ENCODE results near the gene POLA1. TPM values are rescaled to one million over a fixed set of nuclear protein-coding genes. Genes with fewer than 3 reads are reported as not detected.
A peak's percentile ranks its signal among the peaks of the same experiment; 100 is the strongest.
"Not testable (repeated sequence)": the region's sequence is repeated elsewhere in the genome, so short reads cannot be mapped to it uniquely, and the experiment has no call there.

Gene POLA1
- 44.0 TPM for total RNA-seq

GRCh38 chrX:24693453-24694202, at the start of gene POLA1:
Gene POLA1 (plus strand): TSS chrX:24693918. CDS start chrX:24693962, 44 bp downstream.
- no peak for FAIRE-seq
- DNase-seq (ENCODE audit: low spot score in 2 of 2) = peak; percentile 81 to 85

GRCh38 chrX:24646006-24646405, 47.7 kb upstream of the POLA1 start:
- DNase-seq (ENCODE audit: low spot score in 2 of 2) (no peak), FAIRE-seq (no peak)

- no peak for FAIRE-seq
Measured at GRCh38 chrX:24646745-24647182, 47.0 kb upstream of the POLA1 start.

GRCh38 chrX:24647257-24648058, 46.3 kb upstream of the POLA1 start, which contains the start of gene PCYT1B:
Gene PCYT1B (minus strand): TSS chrX:24647347. CDS start chrX:24647105, 242 bp downstream.
- FAIRE-seq = no peak

More at GRCh38 chrX:24646745-24647182, 47.0 kb upstream of the POLA1 start:
- no peak for DNase-seq (ENCODE audit: low spot score in 2 of 2)

GRCh38 chrX:24648495-24648894, 45.2 kb upstream of the POLA1 start:
- DNase-seq (ENCODE audit: low spot score in 2 of 2) = no peak
- no peak for FAIRE-seq

More at GRCh38 chrX:24647257-24648058, 46.3 kb upstream of the POLA1 start, which contains the start of gene PCYT1B:
- peak in 1 of 2 donors; percentile 25 for DNase-seq (ENCODE audit: low spot score in 2 of 2)

- FAIRE-seq (no peak), DNase-seq (ENCODE audit: low spot score in 2 of 2) (no peak)
Measured at GRCh38 chrX:24651783-24652182, 41.9 kb upstream of the POLA1 start.

GRCh38 chrX:24655679-24656078, 38.0 kb upstream of the POLA1 start:
- DNase-seq (ENCODE audit: low spot score in 2 of 2); FAIRE-seq: not testable (repeated sequence)

GRCh38 chrX:24657671-24658386, 35.9 kb upstream of the POLA1 start:
- no peak for DNase-seq (ENCODE audit: low spot score in 2 of 2)
- FAIRE-seq = no peak

GRCh38 chrX:24658421-24658820, 35.3 kb upstream of the POLA1 start:
- DNase-seq (ENCODE audit: low spot score in 2 of 2) (no peak), FAIRE-seq (no peak)

GRCh38 chrX:24659106-24659505, 34.6 kb upstream of the POLA1 start:
- DNase-seq (ENCODE audit: low spot score in 2 of 2) (no peak), FAIRE-seq (no peak)

GRCh38 chrX:24659646-24660045, 34.1 kb upstream of the POLA1 start:
- FAIRE-seq (no peak), DNase-seq (ENCODE audit: low spot score in 2 of 2) (no peak)

- FAIRE-seq (no peak), DNase-seq (ENCODE audit: low spot score in 2 of 2) (no peak)
Measured at GRCh38 chrX:24661292-24661691, 32.4 kb upstream of the POLA1 start.

- DNase-seq (ENCODE audit: low spot score in 2 of 2) (no peak), FAIRE-seq (no peak)
Measured at GRCh38 chrX:24662352-24662751, 31.4 kb upstream of the POLA1 start.

- no peak for FAIRE-seq
- no peak for DNase-seq (ENCODE audit: low spot score in 2 of 2)
Measured at GRCh38 chrX:24668111-24668510, 25.6 kb upstream of the POLA1 start.

GRCh38 chrX:24672701-24673190, 21.0 kb upstream of the POLA1 start:
- no peak for FAIRE-seq

GRCh38 chrX:24673424-24673823, 20.3 kb upstream of the POLA1 start:
- DNase-seq (ENCODE audit: low spot score in 2 of 2) = no peak
- FAIRE-seq = no peak

More at GRCh38 chrX:24672701-24673190, 21.0 kb upstream of the POLA1 start:
- peak; percentile 13 to 23 for DNase-seq (ENCODE audit: low spot score in 2 of 2)

- peak; percentile 10 for FAIRE-seq
Measured at GRCh38 chrX:24676403-24677024, 17.2 kb upstream of the POLA1 start.

GRCh38 chrX:24682739-24683432, 10.8 kb upstream of the POLA1 start:
- FAIRE-seq (no peak), DNase-seq (ENCODE audit: low spot score in 2 of 2) (no peak)

More at GRCh38 chrX:24676403-24677024, 17.2 kb upstream of the POLA1 start:
- no peak for DNase-seq (ENCODE audit: low spot score in 2 of 2)

- FAIRE-seq (no peak), DNase-seq (ENCODE audit: low spot score in 2 of 2) (no peak)
Measured at GRCh38 chrX:24684048-24684447, 9.7 kb upstream of the POLA1 start.

Measured in frontal cortex (tissue), 4 donors.